ENCODE data around the gene OGFR.

- TF ChIP-seq POLR2A (IDR thresholded peaks at IDR 0.05; ENCODE audit: low read depth, low read length) = no peak
- no peak for TF ChIP-seq POLR2AphosphoS5 (IDR thresholded peaks at IDR 0.05; ENCODE audit: low read depth, low read length)
- TF ChIP-seq SPI1 (IDR thresholded peaks at IDR 0.05; ENCODE audit: low read depth, low read length) = no peak
- no peak for TF ChIP-seq TAF1 (IDR thresholded peaks at IDR 0.05; ENCODE audit: low read depth, low read length)
- no peak for TF ChIP-seq POU2F2 (IDR thresholded peaks at IDR 0.05; ENCODE audit: low read depth, low read length)
- TF ChIP-seq PAX5 (IDR thresholded peaks at IDR 0.05; ENCODE audit: insufficient read depth, low read length, severe bottlenecking) = no peak
Measured at GRCh38 chr20:62800314-62801259, 4.0 kb upstream of the OGFR start.
